GM23338 (cell line): ENCODE measurements around the gene HHEX. TPM values are rescaled to one million over a fixed set of nuclear protein-coding genes. Genes with fewer than 3 reads are reported as not detected.

Experiments
- ATAC-seq: fragments of 200-7000 bp; cut with Tn5 transposase; 3 replicates; pipeline ENCODE4 v1.9.1; 2020
- DNase-seq: peaks from one replicate; pipeline ENCODE4 v3.0.0-alpha.2; 2015; ENCODE audit warnings: low spot score
- H2AFZ ChIP-seq: fragments of 200-600 bp; sonication (generic); 2 replicates; pipeline ENCODE4 v1.8.0; 2016; ENCODE audit warnings: antibody characterized with exemption, mild to moderate bottlenecking, moderate library complexity
- H3F3A ChIP-seq: fragments of 200-600 bp; sonication (generic); replicated peaks from 2 replicates; pipeline ENCODE4 v1.8.0; 2017; ENCODE audit warnings: antibody characterized with exemption, mixed run types, low read depth
- H3K27ac ChIP-seq: fragments of 200-600 bp; sonication (generic); 2 replicates; pipeline ENCODE4 v1.6.1; 2016; ENCODE audit warnings: low read depth
- H3K27me3 ChIP-seq: fragments of 200-600 bp; sonication (generic); 2 replicates; pipeline ENCODE4 v1.8.0; 2016; ENCODE audit warnings: mild to moderate bottlenecking, mixed run types, moderate library complexity; ENCODE audit not compliant: insufficient read depth
- H3K36me3 ChIP-seq: fragments of 200-600 bp; sonication (generic); 2 replicates; pipeline ENCODE4 v1.8.0; 2016; ENCODE audit warnings: mild to moderate bottlenecking; ENCODE audit not compliant: insufficient read depth
- H3K4me1 ChIP-seq: fragments of 200-600 bp; sonication (generic); 2 replicates; pipeline ENCODE4 v1.8.0; 2016; ENCODE audit warnings: mild to moderate bottlenecking, moderate library complexity; ENCODE audit not compliant: insufficient read depth
- H3K4me2 ChIP-seq: fragments of 200-600 bp; sonication (generic); 2 replicates; pipeline ENCODE4 v1.7.1; 2017; ENCODE audit warnings: mixed run types
- H3K4me3 ChIP-seq: fragments of 200-600 bp; sonication (generic); 2 replicates; pipeline ENCODE4 v1.6.1; 2016; ENCODE audit warnings: mixed run types
- H3K79me2 ChIP-seq: fragments of 200-600 bp; sonication (generic); replicated peaks from 2 replicates; pipeline ENCODE4 v1.8.0; 2017; ENCODE audit warnings: mild to moderate bottlenecking; ENCODE audit not compliant: insufficient read depth
- H3K9me2 ChIP-seq: fragments of 200-600 bp; sonication (generic); 2 replicates; pipeline ENCODE4 v1.8.0; 2017; ENCODE audit not compliant: insufficient read depth
- H4K20me1 ChIP-seq: fragments of 200-600 bp; sonication (generic); replicated peaks from 2 replicates; pipeline ENCODE4 v1.8.0; 2017; ENCODE audit warnings: mild to moderate bottlenecking; ENCODE audit not compliant: insufficient read depth
- H3K27ac Mint-ChIP-seq: 2 replicates; pipeline ENCODE4 v1.8.0; 2020; ENCODE audit warnings: inconsistent platforms, mild to moderate bottlenecking, moderate library complexity, mixed read lengths
- H3K27me3 Mint-ChIP-seq: 3 replicates; pipeline ENCODE4 v1.8.0; 2022; ENCODE audit warnings: low read depth, mild to moderate bottlenecking, moderate library complexity, mixed read lengths, inconsistent platforms; ENCODE audit not compliant: insufficient read depth, poor library complexity
- H3K36me3 Mint-ChIP-seq: 3 replicates; pipeline ENCODE4 v1.8.0; 2021; ENCODE audit warnings: low read depth, mild to moderate bottlenecking, inconsistent platforms, moderate library complexity, mixed read lengths
- H3K4me1 Mint-ChIP-seq: 3 replicates; pipeline ENCODE4 v1.8.0; 2020; ENCODE audit warnings: mild to moderate bottlenecking, inconsistent platforms, mixed read lengths
- H3K4me3 Mint-ChIP-seq: 3 replicates; pipeline ENCODE4 v1.8.0; 2021; ENCODE audit warnings: moderate library complexity, mild to moderate bottlenecking, inconsistent platforms, mixed read lengths
- H3K9me3 Mint-ChIP-seq: 3 replicates; pipeline ENCODE4 v1.8.0; 2020; ENCODE audit warnings: moderate library complexity, mild to moderate bottlenecking, inconsistent platforms, mixed read lengths
- CREB1 ChIP-seq: fragments of 250-450 bp; sonication (Bioruptor Pico); IDR thresholded peaks from 2 replicates; pipeline ENCODE4 v1.5.0; 2020; ENCODE audit warnings: low read depth, mild to moderate bottlenecking, moderate library complexity
- EZH2 ChIP-seq: fragments of 200-600 bp; sonication (generic); IDR thresholded peaks from one replicate; pipeline ENCODE4 v1.8.0; 2017; ENCODE audit warnings: antibody characterized with exemption, mild to moderate bottlenecking, low read depth; ENCODE audit not compliant: unreplicated experiment
- EZH2phosphoT487 ChIP-seq: fragments of 200-600 bp; sonication (generic); IDR thresholded peaks from one replicate; pipeline ENCODE4 v1.8.1; 2018; ENCODE audit warnings: antibody characterized with exemption; ENCODE audit not compliant: unreplicated experiment
- JUNB ChIP-seq: IDR thresholded peaks from one replicate; pipeline ENCODE4 v1.6.1; 2016; ENCODE audit warnings: antibody characterized with exemption; ENCODE audit not compliant: unreplicated experiment
- NANOG ChIP-seq: IDR thresholded peaks from 2 replicates; pipeline ENCODE4 v1.6.1; 2016; ENCODE audit warnings: antibody characterized with exemption, borderline replicate concordance
- STAT1 ChIP-seq: IDR thresholded peaks from one replicate; pipeline ENCODE4 v1.6.1; 2016; ENCODE audit warnings: antibody characterized with exemption; ENCODE audit not compliant: unreplicated experiment
- polyA plus RNA-seq: library from polyadenylated mRNA; unstranded; fragments of >200 nt; fragmentation: Nextera tagmentation; extraction: Ambion mirVana; gene quantifications from 2 replicates; pipeline ENCODE4 v1.2.1, GENCODE V29; 2016
- total RNA-seq: library from RNA; depleted of rRNA; stranded (reverse); fragments of >200 nt; shearing (Covaris generic); gene quantifications from 2 replicates; pipeline ENCODE4 v1.2.3, GENCODE V29; 2014
- TF ChIP-seq, protein P1 (sequence below), 2 experiments: fragments of 200-600 bp in 1 of 2; sonication (generic) in 1 of 2; conservative IDR thresholded peaks; 2 replicates each; pipeline versions ENCODE4 v1.5.1 to v1.6.1; 2016 to 2017; ENCODE audit warnings: antibody characterized with exemption in 2 of 2, low read depth in 2 of 2, mild to moderate bottlenecking in 2 of 2, moderate library complexity in 1 of 2
- TF ChIP-seq, protein P2 (sequence below): IDR thresholded peaks from 2 replicates; pipeline ENCODE4 v1.6.1; 2016; ENCODE audit warnings: antibody characterized with exemption
- TF ChIP-seq, protein P3 (sequence below): IDR thresholded peaks from one replicate; pipeline ENCODE4 v1.6.1; 2018; ENCODE audit warnings: antibody characterized with exemption; ENCODE audit not compliant: unreplicated experiment
- TF ChIP-seq, protein P4 (sequence below): fragments of 250-450 bp; sonication (Bioruptor Pico); IDR thresholded peaks from 2 replicates; pipeline ENCODE4 v1.5.0; 2020; ENCODE audit warnings: mild to moderate bottlenecking, moderate library complexity

Gene HHEX
- total and polyA plus RNA-seq, 2 experiments from 2014 or later = 0.59 to 2.0 TPM

DNA sequence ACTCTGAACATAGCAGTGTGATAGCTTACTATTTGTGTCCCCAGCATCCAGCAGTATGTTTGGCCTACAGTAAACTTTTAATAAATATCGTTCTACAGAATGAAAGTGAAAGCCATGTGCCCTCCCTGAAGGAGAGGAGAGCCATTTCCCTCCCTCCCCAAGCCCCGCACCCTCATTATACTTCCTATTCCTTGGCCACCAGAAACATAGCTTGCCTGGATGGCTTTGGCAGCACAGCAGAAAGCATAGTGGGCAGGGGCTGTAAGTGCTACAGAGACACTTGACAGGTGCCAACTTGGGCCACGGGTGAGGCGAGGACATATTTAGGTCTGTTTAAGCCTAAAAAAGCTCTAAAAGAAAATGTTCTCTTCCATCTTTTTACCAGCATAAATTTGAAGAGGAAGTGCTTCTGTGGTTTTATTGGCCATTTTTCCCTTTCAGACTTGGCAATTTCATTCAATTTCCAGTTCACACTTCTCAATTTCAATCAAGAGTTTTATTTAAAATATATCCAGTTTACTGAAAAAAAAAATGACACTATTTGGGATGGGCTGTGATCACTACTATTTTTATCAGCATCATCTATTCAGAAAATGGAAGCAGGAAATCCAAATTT is 12.7 kb downstream of the HHEX start (continued):
- TF ChIP-seq, protein P1, sequence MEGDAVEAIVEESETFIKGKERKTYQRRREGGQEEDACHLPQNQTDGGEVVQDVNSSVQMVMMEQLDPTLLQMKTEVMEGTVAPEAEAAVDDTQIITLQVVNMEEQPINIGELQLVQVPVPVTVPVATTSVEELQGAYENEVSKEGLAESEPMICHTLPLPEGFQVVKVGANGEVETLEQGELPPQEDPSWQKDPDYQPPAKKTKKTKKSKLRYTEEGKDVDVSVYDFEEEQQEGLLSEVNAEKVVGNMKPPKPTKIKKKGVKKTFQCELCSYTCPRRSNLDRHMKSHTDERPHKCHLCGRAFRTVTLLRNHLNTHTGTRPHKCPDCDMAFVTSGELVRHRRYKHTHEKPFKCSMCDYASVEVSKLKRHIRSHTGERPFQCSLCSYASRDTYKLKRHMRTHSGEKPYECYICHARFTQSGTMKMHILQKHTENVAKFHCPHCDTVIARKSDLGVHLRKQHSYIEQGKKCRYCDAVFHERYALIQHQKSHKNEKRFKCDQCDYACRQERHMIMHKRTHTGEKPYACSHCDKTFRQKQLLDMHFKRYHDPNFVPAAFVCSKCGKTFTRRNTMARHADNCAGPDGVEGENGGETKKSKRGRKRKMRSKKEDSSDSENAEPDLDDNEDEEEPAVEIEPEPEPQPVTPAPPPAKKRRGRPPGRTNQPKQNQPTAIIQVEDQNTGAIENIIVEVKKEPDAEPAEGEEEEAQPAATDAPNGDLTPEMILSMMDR (conservative IDR thresholded peaks at IDR 0.05; ENCODE audit: low read depth in 2 of 2) = no peak
- TF ChIP-seq NANOG = no peak
- no peak for TF ChIP-seq EZH2phosphoT487
- no peak for TF ChIP-seq JUNB
- no peak for TF ChIP-seq CREB1 (CRISPR knock-in tag)
- TF ChIP-seq, protein P2, sequence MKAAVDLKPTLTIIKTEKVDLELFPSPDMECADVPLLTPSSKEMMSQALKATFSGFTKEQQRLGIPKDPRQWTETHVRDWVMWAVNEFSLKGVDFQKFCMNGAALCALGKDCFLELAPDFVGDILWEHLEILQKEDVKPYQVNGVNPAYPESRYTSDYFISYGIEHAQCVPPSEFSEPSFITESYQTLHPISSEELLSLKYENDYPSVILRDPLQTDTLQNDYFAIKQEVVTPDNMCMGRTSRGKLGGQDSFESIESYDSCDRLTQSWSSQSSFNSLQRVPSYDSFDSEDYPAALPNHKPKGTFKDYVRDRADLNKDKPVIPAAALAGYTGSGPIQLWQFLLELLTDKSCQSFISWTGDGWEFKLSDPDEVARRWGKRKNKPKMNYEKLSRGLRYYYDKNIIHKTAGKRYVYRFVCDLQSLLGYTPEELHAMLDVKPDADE = no peak
- no peak for TF ChIP-seq STAT1
- TF ChIP-seq, protein P3, sequence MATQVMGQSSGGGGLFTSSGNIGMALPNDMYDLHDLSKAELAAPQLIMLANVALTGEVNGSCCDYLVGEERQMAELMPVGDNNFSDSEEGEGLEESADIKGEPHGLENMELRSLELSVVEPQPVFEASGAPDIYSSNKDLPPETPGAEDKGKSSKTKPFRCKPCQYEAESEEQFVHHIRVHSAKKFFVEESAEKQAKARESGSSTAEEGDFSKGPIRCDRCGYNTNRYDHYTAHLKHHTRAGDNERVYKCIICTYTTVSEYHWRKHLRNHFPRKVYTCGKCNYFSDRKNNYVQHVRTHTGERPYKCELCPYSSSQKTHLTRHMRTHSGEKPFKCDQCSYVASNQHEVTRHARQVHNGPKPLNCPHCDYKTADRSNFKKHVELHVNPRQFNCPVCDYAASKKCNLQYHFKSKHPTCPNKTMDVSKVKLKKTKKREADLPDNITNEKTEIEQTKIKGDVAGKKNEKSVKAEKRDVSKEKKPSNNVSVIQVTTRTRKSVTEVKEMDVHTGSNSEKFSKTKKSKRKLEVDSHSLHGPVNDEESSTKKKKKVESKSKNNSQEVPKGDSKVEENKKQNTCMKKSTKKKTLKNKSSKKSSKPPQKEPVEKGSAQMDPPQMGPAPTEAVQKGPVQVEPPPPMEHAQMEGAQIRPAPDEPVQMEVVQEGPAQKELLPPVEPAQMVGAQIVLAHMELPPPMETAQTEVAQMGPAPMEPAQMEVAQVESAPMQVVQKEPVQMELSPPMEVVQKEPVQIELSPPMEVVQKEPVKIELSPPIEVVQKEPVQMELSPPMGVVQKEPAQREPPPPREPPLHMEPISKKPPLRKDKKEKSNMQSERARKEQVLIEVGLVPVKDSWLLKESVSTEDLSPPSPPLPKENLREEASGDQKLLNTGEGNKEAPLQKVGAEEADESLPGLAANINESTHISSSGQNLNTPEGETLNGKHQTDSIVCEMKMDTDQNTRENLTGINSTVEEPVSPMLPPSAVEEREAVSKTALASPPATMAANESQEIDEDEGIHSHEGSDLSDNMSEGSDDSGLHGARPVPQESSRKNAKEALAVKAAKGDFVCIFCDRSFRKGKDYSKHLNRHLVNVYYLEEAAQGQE = no peak
- no peak for TF ChIP-seq EZH2

DNA sequence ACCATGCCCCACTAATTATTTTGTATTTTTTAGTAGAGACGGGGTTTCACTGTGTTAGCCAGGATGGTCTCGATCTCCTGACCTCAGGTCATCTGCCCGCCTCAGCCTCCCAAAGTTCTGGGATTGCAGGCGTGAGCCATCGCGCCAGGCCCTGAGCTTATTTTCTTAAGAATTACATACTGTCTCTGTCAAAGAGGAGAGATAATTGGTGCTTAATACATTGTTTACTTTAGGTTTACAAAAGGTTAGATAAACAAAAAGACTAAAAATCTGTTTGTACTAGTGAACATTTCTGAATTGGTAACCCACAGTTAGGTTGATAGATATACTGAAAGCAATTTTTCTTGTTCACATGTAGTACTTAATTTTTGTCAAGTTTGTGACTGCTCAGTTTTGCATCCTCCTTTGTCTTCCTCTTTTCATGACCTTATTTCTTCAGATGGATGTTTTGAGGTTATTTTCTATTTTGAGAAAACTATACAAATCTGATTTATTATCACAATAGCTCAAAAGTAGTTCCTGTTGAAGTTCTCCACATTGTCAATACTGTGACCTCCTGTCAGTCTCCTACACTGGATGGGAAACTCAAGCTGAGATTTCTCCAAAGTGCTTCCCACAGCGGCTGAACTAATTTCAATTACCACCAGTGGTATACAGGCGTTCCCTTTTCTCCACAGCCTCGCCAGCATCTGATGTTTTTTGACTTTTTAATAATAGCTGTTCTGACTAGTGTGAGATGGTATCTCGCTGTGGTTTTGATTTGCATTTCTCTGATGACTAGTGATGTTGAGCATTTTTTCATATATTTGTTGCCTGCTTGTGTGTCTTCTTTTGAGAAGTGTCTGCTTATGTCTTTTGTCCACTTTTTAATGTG is 22.5 kb downstream of the HHEX start:
- Histone ChIP-seq H3K4me2 (no peak overlapping the region), H3K27ac (no peak overlapping the region), H3K4me3 (no peak overlapping the region), H4K20me1 (no peaks in the 10 kb centered on the region), H2AFZ (no peak overlapping the region), H3K9me2 (no peaks in the 10 kb centered on the region), H3F3A (no peaks in the 10 kb centered on the region), H3K27me3 (no peaks in the 10 kb centered on the region), H3K79me2 (no peaks in the 10 kb centered on the region), H3K36me3 (no peaks in the 10 kb centered on the region), H3K4me1 (no peaks in the 10 kb centered on the region)
- no peaks in the 10 kb centered on the region for H3K27me3 Mint-ChIP-seq
- ATAC-seq (no peak), DNase-seq (no peak)
- peaks cover 6% of the 10 kb centered on the region; the same call in 2 of the 3 replicates for H3K36me3 Mint-ChIP-seq
- peaks cover 3% of the 10 kb centered on the region; the same call in 1 of the 3 replicates for H3K4me1 Mint-ChIP-seq
- peaks cover 17% of the 10 kb centered on the region for H3K9me3 Mint-ChIP-seq
- no peak overlapping the region for H3K4me3 Mint-ChIP-seq
- no peak overlapping the region for H3K27ac Mint-ChIP-seq
- TF ChIP-seq, protein P4, sequence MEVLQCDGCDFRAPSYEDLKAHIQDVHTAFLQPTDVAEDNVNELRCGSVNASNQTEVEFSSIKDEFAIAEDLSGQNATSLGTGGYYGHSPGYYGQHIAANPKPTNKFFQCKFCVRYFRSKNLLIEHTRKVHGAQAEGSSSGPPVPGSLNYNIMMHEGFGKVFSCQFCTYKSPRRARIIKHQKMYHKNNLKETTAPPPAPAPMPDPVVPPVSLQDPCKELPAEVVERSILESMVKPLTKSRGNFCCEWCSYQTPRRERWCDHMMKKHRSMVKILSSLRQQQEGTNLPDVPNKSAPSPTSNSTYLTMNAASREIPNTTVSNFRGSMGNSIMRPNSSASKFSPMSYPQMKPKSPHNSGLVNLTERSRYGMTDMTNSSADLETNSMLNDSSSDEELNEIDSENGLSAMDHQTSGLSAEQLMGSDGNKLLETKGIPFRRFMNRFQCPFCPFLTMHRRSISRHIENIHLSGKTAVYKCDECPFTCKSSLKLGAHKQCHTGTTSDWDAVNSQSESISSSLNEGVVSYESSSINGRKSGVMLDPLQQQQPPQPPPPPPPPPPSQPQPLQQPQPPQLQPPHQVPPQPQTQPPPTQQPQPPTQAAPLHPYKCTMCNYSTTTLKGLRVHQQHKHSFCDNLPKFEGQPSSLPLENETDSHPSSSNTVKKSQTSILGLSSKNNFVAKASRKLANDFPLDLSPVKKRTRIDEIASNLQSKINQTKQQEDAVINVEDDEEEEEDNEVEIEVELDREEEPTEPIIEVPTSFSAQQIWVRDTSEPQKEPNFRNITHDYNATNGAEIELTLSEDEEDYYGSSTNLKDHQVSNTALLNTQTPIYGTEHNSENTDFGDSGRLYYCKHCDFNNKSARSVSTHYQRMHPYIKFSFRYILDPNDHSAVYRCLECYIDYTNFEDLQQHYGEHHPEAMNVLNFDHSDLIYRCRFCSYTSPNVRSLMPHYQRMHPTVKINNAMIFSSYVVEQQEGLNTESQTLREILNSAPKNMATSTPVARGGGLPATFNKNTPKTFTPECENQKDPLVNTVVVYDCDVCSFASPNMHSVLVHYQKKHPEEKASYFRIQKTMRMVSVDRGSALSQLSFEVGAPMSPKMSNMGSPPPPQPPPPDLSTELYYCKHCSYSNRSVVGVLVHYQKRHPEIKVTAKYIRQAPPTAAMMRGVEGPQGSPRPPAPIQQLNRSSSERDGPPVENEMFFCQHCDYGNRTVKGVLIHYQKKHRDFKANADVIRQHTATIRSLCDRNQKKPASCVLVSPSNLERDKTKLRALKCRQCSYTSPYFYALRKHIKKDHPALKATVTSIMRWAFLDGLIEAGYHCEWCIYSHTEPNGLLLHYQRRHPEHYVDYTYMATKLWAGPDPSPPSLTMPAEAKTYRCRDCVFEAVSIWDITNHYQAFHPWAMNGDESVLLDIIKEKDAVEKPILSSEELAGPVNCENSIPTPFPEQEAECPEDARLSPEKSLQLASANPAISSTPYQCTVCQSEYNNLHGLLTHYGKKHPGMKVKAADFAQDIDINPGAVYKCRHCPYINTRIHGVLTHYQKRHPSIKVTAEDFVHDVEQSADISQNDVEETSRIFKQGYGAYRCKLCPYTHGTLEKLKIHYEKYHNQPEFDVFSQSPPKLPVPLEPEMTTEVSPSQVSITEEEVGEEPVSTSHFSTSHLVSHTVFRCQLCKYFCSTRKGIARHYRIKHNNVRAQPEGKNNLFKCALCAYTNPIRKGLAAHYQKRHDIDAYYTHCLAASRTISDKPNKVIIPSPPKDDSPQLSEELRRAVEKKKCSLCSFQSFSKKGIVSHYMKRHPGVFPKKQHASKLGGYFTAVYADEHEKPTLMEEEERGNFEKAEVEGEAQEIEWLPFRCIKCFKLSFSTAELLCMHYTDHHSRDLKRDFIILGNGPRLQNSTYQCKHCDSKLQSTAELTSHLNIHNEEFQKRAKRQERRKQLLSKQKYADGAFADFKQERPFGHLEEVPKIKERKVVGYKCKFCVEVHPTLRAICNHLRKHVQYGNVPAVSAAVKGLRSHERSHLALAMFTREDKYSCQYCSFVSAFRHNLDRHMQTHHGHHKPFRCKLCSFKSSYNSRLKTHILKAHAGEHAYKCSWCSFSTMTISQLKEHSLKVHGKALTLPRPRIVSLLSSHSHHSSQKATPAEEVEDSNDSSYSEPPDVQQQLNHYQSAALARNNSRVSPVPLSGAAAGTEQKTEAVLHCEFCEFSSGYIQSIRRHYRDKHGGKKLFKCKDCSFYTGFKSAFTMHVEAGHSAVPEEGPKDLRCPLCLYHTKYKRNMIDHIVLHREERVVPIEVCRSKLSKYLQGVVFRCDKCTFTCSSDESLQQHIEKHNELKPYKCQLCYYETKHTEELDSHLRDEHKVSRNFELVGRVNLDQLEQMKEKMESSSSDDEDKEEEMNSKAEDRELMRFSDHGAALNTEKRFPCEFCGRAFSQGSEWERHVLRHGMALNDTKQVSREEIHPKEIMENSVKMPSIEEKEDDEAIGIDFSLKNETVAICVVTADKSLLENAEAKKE (CRISPR knock-in tag) = no peak
- TF ChIP-seq EZH2phosphoT487 (no peak), JUNB (no peak), NANOG (no peak), EZH2 (no peak)
